NCI-H1417 treated with DMSO at 0.1 percent for 48 hours (cell line): ENCODE data around the gene PROCR.
"Not testable (repeated sequence)": the region's sequence is repeated elsewhere in the genome, so short reads cannot be mapped to it uniquely, and the experiment has no call there.

ENCODE experiments used
- DNase-seq: peaks from one replicate; lab custom pipeline; 2025; lab: John Stamatoyannopoulos, UW

PROCR gene

GRCh38 chr20:35193031-35193791, 21.3 kb downstream of the PROCR start:
- DNase-seq, result not testable (repeated sequence)

DNA sequence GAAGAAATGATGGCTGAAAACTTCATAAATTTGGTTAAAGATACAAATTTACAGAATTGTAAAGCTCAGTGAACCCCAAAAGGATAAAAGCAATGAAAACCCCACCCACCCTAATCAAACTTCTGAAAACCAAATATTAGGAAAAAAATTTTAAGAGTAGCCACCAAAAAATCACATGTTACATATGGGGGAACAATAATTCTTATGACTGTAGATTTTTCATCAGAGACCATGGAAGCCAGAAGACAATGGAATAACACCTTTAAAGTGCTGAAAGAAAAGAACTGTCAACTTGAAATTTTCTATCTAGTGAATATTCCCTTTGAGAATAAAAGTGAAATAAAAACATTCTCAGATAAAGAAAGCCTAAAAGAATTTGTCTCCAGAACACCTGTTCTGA, 24.4 kb downstream of the PROCR start:
- no peak for DNase-seq

GRCh38 chr20:35199740-35200139, 27.9 kb downstream of the PROCR start:
- DNase-seq, result no peak

GRCh38 chr20:35200267-35200666, 28.4 kb downstream of the PROCR start:
- DNase-seq, result no peak

DNA sequence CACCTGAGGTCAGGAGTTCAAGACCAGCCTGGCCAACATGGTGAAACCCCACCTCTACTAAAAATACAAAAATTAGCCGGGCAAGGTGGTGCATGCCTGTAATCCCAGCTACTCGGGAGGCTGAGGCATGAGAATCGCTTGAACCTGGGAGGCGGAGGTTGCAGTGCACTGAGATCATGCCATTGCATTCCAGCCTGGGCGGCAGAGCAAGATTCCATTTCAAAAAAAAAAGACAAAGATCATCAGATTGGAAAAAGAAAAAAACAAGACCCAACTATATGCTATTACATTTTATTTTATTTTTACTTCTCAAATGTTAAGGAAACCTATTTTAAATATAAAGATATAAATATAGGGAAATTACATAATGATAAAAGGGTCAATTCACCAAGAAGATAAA, 29.6 kb downstream of the PROCR start:
- DNase-seq, result not testable (repeated sequence)

GRCh38 chr20:35206802-35207201, 34.9 kb downstream of the PROCR start:
- no peak for DNase-seq

GRCh38 chr20:35207950-35208611, 36.2 kb downstream of the PROCR start:
- DNase-seq, result peak; percentile 28

- DNase-seq, result no peak
These were observed 43.4 kb downstream of the PROCR start for GRCh38 chr20:35215066-35215956.

GRCh38 chr20:35216541-35216940, 44.7 kb downstream of the PROCR start:
- no peak for DNase-seq

GRCh38 chr20:35223941-35224340, 52.1 kb downstream of the PROCR start:
- DNase-seq, result no peak

GRCh38 chr20:35224536-35224935, 52.7 kb downstream of the PROCR start:
- no peak for DNase-seq

GRCh38 chr20:35225319-35226125, 53.6 kb downstream of the PROCR start:
- DNase-seq, result no peak

DNA sequence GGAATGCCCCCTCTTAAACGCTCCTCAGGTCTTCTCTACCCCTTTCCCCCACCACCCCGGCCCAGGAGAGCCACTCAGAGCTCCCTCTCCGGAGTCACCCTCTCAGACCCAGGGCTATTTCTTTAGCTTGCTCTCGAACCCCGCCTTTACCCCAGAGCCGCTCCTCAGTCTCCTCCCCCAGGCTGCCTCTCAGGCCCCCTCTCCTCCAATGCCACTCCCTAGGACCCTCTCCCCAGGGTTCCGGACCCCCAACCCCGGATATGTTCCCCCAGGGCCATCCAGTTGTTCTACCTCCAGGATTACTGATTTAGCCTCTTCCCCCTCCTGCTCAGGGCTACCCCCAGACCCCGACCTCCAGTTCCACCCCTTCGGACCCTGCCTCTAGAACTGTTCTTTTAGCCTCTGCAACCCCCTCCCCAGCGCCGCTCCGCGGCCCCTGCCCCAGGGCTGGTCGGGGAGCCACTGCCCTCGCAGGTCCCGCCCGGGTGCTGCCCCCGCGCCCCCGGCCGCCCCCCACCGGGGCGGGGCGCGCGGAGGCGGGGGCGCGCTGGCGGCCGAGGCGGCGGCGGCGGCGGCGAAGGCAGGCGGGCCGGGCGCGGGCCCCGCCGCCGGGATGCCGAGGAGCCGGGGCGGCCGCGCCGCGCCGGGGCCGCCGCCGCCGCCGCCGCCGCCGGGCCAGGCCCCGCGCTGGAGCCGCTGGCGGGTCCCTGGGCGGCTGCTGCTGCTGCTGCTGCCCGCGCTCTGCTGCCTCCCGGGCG, 54.4 kb downstream of the PROCR start, which contains the start of gene MMP24:
Gene MMP24 (plus strand): TSS at position 565 of the 758 bp plus-strand sequence. CDS start 49 bp downstream, at position 614.
- no peak for DNase-seq
